Fibroblast of skin of right quadriceps (primary cell): ENCODE data around the gene ZNF222.

Source experiments
- DNase-seq: peaks from one replicate; pipeline ENCODE4 v3.0.0-alpha.2; 2013

Gene ZNF222

DNA sequence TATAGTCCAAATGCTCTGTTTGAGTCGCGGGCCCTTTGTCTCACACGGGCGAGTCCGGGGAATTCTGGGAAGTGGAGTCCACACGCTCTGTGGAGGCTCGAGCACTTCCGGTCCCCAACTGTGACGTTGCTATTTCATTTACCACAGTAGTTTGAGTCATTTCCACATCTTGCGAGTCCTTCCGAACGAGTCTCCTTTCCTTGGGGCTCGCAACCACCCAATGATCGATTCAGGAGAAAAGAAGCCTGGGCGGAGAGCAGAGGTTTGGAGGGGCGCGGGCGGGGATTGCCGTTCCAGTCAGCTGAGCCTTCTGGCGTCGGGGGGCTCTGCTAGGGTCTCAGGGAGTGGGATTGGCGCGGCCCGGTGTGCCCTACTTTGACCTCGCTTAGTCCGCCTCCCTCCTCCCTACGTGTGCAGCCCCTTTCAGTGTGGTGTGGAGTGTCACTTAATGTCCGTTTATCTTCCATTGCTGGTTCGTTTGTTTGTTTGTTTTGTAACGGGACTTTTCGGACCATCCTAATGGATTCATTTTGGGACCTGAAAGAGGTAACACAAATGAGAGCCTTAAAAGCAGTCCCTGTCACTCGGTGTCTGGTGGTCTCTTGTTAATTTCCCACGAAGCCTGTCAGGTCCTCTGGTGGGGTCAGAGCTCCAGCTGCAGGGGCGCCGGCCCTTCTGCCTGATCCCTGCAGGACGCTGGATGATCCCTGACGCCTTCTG, at the start of gene ZNF222:
Gene ZNF222, plus strand, starts transcription at position 163 of the 720 bp plus-strand sequence. Its CDS starts 58 bp downstream, at position 221.
- DNase-seq, result peak; percentile 92

DNA sequence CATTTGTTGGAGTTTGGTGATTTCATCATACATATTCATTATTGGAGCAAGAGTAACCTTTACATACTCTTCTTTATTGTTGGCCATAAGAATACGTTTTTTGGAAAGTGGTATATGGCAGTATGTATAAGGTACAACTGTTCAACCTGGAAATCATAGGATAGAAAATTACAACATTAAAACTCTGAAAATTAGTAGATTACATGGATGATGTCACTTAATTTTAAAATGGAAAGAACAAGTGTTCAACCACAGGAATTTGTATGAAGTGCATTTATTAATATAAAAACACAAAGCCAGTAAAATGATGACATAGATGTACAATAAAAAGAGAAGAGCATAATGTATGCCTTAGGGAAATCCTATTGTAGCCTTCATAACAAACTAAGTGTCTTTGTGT, 48.4 kb upstream of the ZNF222 start:
- DNase-seq, result no peak

- no peak for DNase-seq
Measured at GRCh38 chr19:43983544-43983911, 41.7 kb upstream of the ZNF222 start.

GRCh38 chr19:43983912-43984686, 41.1 kb upstream of the ZNF222 start, which contains the start of gene ZNF155:
Gene ZNF155, plus strand, starts transcription at chr19:43984188. Its CDS starts 4,356 bp downstream, at chr19:43988544.
- peak; percentile 98 for DNase-seq

GRCh38 chr19:43984687-43985000, 40.5 kb upstream of the ZNF222 start:
- no peak for DNase-seq

DNA sequence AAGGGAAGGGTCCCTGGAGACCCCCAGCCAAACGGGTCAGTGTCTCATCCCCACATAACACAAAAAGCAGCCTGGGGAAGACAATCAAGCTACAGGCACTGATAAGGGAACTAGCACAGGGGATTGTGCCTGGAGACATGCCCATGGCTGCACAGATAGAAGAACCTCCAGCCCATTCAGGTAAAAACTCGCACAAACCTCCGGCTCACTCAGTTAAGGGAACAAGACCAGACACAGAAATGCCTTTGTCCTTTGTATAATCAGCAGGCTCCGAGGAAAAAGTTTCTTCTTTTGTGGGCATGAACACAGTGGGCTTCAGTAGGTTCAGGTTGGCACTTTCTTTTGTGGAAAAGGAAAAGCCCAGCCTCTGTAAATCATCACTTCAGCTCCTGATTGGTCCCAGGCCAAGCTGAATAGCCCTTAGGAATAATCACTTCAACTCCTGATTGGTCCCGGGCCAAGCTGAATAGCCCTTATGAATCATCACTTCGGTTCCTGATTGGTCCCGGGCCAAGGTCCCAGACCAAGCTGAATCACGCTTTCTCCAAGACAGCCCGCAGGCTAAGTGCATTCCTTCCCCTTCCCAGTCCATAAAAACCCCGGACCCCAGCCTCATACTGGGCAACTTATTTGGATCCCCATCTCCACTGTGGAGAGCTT, 27.4 kb upstream of the ZNF222 start:
- peak; percentile 12 for DNase-seq

DNA sequence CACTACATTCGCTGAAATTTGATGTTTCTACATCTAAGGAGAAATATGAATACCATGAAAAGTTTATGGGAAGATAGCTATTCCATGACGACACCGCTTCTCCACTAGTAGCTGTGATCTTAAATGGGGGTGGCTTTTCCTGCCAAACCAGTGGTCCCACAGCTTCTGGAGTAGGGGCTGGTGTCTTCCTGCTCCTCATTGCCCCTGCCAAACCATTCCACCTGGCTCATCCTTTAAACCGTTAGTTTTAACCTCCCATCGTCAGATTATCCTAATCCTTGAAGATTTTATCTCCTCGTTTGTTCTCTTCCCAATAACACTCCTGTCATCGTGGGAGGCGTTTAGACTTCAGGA, 23.0 kb upstream of the ZNF222 start:
- no peak for DNase-seq

DNA sequence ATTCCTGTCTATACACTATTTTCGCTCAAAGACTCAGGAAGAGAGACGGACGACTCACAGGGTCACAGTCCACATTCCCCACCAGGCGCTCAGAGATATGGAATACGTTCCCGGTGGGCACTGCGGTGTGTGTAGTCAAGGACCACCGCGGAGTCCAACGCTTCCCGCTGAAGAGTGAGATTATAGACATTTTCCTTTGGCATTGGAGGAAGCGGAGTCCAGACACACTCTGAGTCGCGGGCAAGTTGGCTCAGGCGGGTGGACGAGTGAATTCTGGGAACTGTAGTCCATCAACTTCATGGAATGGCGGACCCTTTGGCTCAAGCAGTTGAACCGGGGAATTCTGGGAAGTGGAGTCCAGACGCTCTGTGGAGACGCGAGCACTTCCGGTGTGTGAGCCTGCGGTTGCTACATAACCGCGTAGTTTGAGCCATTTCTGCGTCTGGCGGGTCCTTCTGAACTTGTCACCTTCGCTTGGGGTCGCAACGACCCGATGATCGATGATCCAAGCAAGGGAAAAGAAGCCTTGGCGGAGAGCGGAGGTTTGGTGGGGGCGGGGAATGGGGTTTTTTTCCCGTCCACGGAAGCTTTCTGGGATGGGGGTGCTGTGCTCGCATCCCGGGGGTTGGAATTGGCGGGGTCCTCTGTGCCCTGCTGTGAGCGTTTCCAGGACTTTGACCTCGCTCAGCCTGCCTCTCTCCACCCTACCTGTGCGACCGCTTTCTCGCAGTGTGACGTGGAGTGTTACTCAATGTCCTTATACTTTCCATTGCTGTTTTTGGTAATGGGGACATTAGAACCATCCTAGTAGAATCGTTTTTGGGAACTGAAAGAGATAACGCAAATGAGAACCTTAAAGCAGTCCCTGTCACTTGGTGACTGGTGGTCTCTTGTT, 22.4 kb upstream of the ZNF222 start, which contains the start of gene ZNF230:
Gene ZNF230, plus strand, starts transcription at position 392 of the 895 bp plus-strand sequence. CDS start 4,122 bp downstream, outside the sequence.
- DNase-seq, result peak; percentile 95

DNA sequence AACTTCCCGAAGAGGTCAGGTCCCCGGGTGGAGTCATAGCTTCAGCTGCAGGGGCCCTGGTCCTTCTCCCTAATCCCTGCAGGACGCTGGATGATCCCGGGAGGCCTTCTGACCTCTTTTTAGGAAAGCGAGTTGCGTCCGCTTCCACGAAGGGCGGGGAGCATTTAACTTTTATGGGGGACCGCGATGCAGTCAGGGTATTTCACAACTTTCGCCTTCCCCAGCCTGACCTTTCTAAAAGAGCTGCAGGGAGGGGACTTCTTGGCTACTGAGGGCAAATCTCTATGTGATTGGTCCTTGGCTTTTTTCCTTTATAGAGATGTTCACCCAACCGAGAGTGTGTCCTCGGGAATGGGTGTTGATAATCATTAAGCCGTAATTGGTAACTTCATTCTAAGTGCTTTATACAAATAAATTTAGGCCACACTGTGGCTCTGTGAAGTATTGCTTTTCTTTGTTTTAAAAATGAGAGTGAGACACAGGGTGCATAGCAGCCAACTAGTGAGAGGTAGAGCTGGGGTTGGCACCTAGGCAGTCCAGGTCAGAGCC, 21.6 kb upstream of the ZNF222 start:
- no peak for DNase-seq

DNA sequence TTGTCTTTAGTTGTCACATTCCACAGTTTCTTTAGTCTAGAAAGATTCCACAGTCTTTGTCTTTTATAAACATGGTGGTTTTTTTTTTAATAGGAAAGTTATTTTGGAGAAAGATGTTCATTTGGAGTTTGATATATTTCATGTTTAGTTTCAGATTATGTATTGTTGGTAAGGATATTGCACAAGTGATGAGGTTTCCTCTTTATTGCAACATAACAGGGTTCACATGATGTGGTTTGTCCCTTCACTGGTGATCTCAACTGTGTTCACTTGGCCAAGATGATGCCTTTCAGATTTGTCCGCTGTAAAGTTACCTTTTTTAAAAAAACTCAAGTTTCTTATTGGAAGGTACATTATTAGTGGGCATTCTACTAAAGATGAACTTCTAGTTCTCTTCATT, 19.2 kb upstream of the ZNF222 start:
- no peak for DNase-seq

- no peak for DNase-seq
Measured at GRCh38 chr19:44007473-44007872, 17.7 kb upstream of the ZNF222 start.

- no peak for DNase-seq
Measured at GRCh38 chr19:44010468-44010867, 14.7 kb upstream of the ZNF222 start.

DNA sequence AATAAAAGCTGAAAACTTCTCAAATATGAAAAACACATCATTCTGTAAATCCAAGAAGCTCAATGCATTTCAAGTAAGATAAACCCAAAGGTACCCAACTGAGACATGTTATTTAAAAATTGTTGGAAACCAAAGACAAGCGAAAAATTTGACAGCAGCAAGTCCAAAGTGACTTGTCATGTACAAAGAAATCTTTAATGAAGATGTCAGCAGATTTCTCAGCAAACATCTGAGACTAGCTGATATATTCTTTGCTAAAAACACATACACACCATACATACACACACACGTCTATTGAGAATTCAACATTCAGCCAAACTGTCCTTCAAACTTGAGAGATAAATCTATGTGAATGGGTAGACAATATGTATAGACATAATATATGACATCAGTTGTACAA, 5.7 kb upstream of the ZNF222 start:
- no peak for DNase-seq

- DNase-seq, result no peak
Measured at GRCh38 chr19:44021221-44021620, 4.0 kb upstream of the ZNF222 start.

DNA sequence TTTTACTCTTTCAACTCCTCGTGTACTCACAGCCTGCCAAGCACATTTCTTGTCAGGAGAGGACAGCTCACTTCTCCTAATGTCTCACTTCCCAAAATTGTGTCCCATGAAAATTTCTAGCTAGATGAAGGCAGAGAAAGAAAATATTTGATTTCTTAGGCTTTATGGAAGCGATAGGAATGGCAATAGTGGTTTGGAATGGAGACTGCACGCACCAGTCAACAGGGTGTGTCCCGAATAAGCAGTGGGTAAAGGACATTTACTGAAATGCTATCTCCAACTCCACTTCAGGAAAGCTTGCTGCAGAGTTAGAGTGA, 321 bp upstream of the ZNF222 start:
- no peak for DNase-seq

DNA sequence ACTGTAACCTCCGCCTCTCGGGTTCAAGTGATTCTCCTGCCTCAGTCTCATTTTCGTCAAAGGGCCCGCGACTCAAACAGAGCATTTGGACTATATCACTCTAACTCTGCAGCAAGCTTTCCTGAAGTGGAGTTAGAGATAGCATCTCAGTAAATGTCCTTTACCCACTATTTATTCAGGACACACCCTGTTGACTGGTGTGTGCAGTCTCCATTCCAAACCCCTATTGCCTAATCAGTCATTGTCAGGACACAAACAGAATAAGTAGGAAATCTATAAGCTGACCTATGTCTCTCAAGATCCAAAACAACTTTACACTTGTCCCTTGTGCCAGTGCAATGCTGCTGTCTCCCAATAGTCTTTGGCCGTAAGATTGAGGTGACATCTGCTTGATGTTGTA, 1.4 kb downstream of the ZNF222 start:
- DNase-seq, result no peak

DNA sequence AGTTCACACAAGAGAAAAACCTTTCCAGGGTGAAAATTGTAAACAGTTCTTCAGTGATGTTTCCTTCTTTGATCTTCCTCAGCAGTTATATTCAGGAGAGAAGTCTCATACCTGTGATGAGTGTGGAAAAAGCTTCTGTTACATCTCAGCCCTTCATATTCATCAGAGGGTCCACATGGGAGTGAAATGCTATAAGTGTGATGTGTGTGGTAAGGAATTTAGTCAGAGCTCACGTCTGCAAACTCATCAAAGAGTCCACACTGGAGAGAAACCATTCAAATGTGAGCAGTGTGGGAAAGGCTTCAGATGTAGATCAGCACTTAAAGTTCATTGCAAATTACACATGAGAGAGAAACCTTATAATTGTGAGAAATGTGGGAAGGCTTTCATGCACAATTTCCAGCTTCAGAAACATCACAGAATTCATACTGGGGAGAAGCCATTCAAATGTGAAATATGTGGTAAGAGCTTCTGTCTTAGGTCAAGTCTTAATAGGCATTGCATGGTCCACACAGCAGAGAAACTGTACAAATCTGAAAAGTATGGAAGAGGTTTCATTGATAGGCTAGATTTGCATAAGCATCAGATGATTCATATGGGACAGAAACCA, 6.9 kb downstream of the ZNF222 start:
- DNase-seq, result no peak

GRCh38 chr19:44042147-44042546, 17.0 kb downstream of the ZNF222 start:
- DNase-seq, result no peak

GRCh38 chr19:44050740-44051649, 25.8 kb downstream of the ZNF222 start:
- no peak for DNase-seq

DNA sequence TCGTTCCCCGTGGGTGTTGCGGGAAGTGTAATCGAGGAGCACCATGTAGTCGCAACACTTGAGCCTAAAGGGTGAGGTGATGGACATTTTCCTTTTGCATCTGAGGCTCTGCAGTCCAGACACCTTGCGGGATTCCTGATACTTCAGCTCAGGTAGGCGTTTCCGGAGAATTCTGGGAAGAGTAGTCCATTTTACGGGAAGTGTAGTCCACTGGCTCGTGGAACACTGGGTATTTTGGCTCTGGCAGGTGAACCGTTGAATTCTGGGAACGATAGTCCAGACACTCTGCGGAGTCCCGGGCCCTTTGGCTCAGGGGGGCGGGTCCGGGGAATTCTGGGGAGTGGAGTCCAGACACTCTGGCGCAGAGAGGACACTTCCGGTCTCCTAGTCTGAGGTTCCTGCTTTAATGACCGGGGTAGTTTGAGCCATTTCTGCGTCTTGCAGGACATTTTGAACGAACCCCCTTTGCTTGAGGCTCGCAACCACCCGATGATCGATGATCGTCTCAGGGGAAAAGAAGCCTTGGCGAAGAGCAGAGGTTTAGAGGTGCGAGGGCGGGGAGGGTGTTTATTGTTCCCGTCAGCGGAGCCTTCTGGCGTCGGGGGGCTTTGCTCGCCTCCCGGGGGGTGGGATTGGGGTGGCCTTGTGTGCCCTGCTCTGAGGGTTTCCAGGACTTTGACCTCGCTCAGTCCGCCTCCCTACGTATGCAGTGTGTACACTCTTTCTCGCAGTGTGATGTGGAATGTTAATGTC, 26.6 kb downstream of the ZNF222 start, which contains the start of gene ZNF223:
Gene ZNF223, plus strand, starts transcription at position 387 of the 753 bp plus-strand sequence. CDS start 3,141 bp downstream, outside the sequence.
- DNase-seq, result peak; percentile 94
